HepG2 (cell line): ENCODE data around the gene PTMA. TPM values are rescaled to one million over a fixed set of nuclear protein-coding genes. Genes with fewer than 3 reads are reported as not detected.

Source experiments
- CC2D1A ChIP-seq: sonication (generic); formaldehyde crosslinking; IDR thresholded peaks from 2 replicates; pipeline ENCODE4 v1.8.1; 2023; ENCODE audit warnings: mild to moderate bottlenecking, missing genetic modification reagents
- DNMT3B ChIP-seq: conservative IDR thresholded peaks from 2 replicates; pipeline ENCODE4 v1.6.1; 2016; ENCODE audit warnings: missing biosample characterization, control low read depth
- DZIP1 ChIP-seq: sonication (generic); formaldehyde crosslinking; IDR thresholded peaks from 2 replicates; pipeline ENCODE4 v1.5.0; 2020; ENCODE audit warnings: mild to moderate bottlenecking, missing genetic modification reagents
- ESRRA ChIP-seq: sonication (generic); formaldehyde crosslinking; IDR thresholded peaks from 2 replicates; pipeline ENCODE4 v1.5.1; 2020; ENCODE audit warnings: mild to moderate bottlenecking, low read depth, missing genetic modification reagents
- HHEX ChIP-seq: IDR thresholded peaks from 2 replicates; pipeline ENCODE4 v1.6.1; 2016; ENCODE audit warnings: control low read depth
- HNRNPL ChIP-seq: fragments of 200-400 bp; formaldehyde crosslinking; IDR thresholded peaks from 2 replicates; pipeline ENCODE4 v1.6.1; 2017; ENCODE audit warnings: mild to moderate bottlenecking, low read depth, low read length
- PRPF4 ChIP-seq: fragments of 200-400 bp; formaldehyde crosslinking; IDR thresholded peaks from 2 replicates; pipeline ENCODE4 v1.6.1; 2016; ENCODE audit warnings: low read length, low read depth; ENCODE audit not compliant: poor library complexity, severe bottlenecking
- SPEN ChIP-seq: sonication (generic); formaldehyde crosslinking; IDR thresholded peaks from 2 replicates; pipeline ENCODE4 v1.5.1; 2020; ENCODE audit warnings: low read depth, mild to moderate bottlenecking, missing genetic modification reagents
- TCF12 ChIP-seq, 2 experiments: fragments of 450-650 bp in 1 of 2; sonication (generic) in 1 of 2; formaldehyde crosslinking in 1 of 2; IDR thresholded peaks; 2 replicates each; pipeline versions ENCODE4 v1.6.1 to v1.8.0; 2017 to 2022; ENCODE audit warnings: antibody characterized with exemption in 1 of 2, mild to moderate bottlenecking in 1 of 2, missing genetic modification reagents in 1 of 2, moderate library complexity in 1 of 2
- ZBTB3 ChIP-seq: sonication (generic); formaldehyde crosslinking; IDR thresholded peaks from 2 replicates; pipeline ENCODE4 v1.4.0; 2020; ENCODE audit warnings: low read depth, mild to moderate bottlenecking, moderate library complexity, missing genetic modification reagents, borderline replicate concordance
- ZNF234 ChIP-seq: sonication (generic); formaldehyde crosslinking; conservative IDR thresholded peaks from 2 replicates; pipeline ENCODE4 v1.5.1; 2020; ENCODE audit warnings: mild to moderate bottlenecking, missing genetic modification reagents
- ZNF34 ChIP-seq: sonication (generic); formaldehyde crosslinking; IDR thresholded peaks from 2 replicates; pipeline ENCODE4 v1.4.0; 2020; ENCODE audit warnings: mild to moderate bottlenecking, missing genetic modification reagents, borderline replicate concordance
- ZNF501 ChIP-seq: sonication (generic); formaldehyde crosslinking; IDR thresholded peaks from 2 replicates; pipeline ENCODE4 v1.5.1; 2020; ENCODE audit warnings: mild to moderate bottlenecking, moderate library complexity, missing genetic modification reagents
- ZNF564 ChIP-seq: sonication (generic); formaldehyde crosslinking; IDR thresholded peaks from 2 replicates; pipeline ENCODE4 v1.8.1; 2023; ENCODE audit warnings: mild to moderate bottlenecking, missing genetic modification reagents
- ZNF674 ChIP-seq: sonication (generic); formaldehyde crosslinking; IDR thresholded peaks from 2 replicates; pipeline ENCODE4 v1.5.0; 2020; ENCODE audit warnings: low read depth, mild to moderate bottlenecking, missing genetic modification reagents
- ZNF776 ChIP-seq: sonication (generic); formaldehyde crosslinking; IDR thresholded peaks from 2 replicates; pipeline ENCODE4 v1.4.0; 2020; ENCODE audit warnings: mild to moderate bottlenecking, missing genetic modification reagents
- ZUFSP ChIP-seq: sonication (generic); formaldehyde crosslinking; IDR thresholded peaks from 2 replicates; pipeline ENCODE4 v1.9.0; 2021; ENCODE audit warnings: missing genetic modification reagents, mild to moderate bottlenecking, borderline replicate concordance
- polyA plus RNA-seq, 8 experiments: library from polyadenylated mRNA; depleted of rRNA in 3 of 8; stranded (reverse) in 7 of 8; unstranded in 1 of 8; fragments of >200 nt; fragmentation: Illumina TruSeq in 4 of 8; extraction: Trizol in 4 of 8; gene quantifications; 2 replicates each; pipeline versions ENCODE4 v1.2.1 to v1.2.3, GENCODE V29; 2011 to 2016; ENCODE audit warnings: low read depth in 4 of 8, missing spikeins in 1 of 8, mixed read lengths in 1 of 8; ENCODE audit not compliant: insufficient read depth in 1 of 8
- total RNA-seq, 5 experiments: library from RNA; depleted of rRNA; stranded (reverse); fragments of >200 nt; fragmentation: Illumina TruSeq; extraction: Trizol; gene quantifications; 2 replicates each; pipeline ENCODE4 v1.2.3, GENCODE V29; 2016; ENCODE audit warnings: low read depth in 1 of 5
- TF ChIP-seq, protein P1 (sequence below): IDR thresholded peaks from 2 replicates; pipeline ENCODE4 v1.6.1; 2016; ENCODE audit warnings: missing biosample characterization, missing genetic modification reagents, low read depth
- TF ChIP-seq, protein P2 (sequence below): sonication (generic); formaldehyde crosslinking; IDR thresholded peaks from 2 replicates; pipeline ENCODE4 v1.4.0; 2020; ENCODE audit warnings: missing genetic modification reagents

PTMA gene
- total and polyA plus RNA-seq, 2 of the 13 experiments (the other 11 are each of a cell fraction or from before 2014, with no cell fraction given) = 190 to 1,086 TPM

DNA sequence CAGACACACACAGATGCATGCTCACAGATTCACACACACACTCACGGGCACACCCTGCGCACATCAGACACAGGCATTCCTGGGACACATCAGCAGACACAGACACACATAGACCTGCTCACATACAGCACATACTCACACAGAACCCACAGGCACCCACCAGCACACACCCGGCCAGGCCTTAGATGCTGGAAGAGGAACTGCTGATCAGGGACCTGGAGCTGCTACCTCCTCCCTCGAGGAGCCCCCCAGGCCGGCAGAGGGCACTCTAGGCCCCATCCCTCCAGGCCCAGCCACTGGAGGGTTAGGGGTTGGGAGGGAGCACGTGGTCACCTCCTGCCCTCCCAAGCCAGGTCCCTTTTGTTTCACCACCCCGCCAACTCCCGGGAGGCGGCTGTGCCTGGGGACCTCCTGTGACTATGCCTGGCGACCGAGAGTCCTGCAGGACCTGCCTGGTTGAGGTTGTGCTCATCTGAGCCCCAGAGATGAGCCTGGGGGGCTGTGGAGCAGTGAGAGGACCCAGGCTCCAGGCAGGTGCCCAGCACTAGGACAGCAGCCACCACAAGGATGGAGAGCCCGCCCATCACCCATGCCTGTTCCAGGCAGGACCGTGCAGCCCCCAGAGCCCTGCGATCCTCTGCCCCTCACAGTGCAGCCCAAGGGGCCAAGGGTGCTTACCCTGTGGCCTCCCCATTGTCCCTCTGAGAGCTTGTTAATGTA lies 21.0 kb upstream of the PTMA start (continued):
- TF ChIP-seq ZNF234 (CRISPR knock-in tag) (0 out of 2 replicates have a peak, but pooled peaks have one; percentile 40), ZNF674 (0 out of 2 replicates have a peak, but pooled peaks have one; percentile 60), ZNF776 (0 out of 2 replicates have a peak, but pooled peaks have one; percentile 24), ZBTB3 (CRISPR knock-in tag) (no peak; the same call in 1 of the 2 replicates), PRPF4 (no peak), HNRNPL (peak; percentile 70; the same call in 1 of the 2 replicates), ZNF34 (0 out of 2 replicates have a peak, but pooled peaks have one; percentile 70), DNMT3B (CRISPR knock-in tag) (0 out of 2 replicates have a peak, but pooled peaks have one; percentile 36), CC2D1A (CRISPR knock-in tag) (no peak), ESRRA (CRISPR knock-in tag) (0 out of 2 replicates have a peak, but pooled peaks have one; percentile 25), SPEN (CRISPR knock-in tag) (no peak; the same call in none of the 2 replicates), TCF12 (IDR thresholded peaks at IDR 0.05) (no peak), TCF12 (CRISPR knock-in tag; IDR thresholded peaks at IDR 0.05) (no peak), ZNF501 (peak; percentile 95), ZUFSP (CRISPR knock-in tag) (no peak), HHEX (CRISPR knock-in tag) (no peak), ZNF564 (CRISPR knock-in tag) (no peak), DZIP1 (CRISPR knock-in tag) (no peak)
- TF ChIP-seq, protein P1, sequence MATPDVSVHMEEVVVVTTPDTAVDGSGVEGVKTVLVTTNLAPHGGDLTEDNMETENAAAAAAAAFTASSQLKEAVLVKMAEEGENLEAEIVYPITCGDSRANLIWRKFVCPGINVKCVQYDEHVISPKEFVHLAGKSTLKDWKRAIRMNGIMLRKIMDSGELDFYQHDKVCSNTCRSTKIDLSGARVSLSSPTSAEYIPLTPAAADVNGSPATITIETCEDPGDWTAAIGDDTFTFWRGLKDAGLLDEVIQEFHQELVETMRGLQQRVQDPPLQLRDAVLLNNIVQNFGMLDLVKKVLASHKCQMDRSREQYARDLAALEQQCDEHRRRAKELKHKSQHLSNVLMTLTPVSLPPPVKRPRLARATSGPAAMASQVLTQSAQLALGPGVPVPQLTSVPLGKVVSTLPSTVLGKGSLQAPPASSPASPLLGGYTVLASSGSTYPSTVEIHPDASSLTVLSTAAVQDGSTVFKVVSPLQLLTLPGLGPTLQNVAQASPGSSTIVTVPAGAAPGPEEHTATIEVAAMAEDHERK (CRISPR knock-in tag) = no peak
- TF ChIP-seq, protein P2, sequence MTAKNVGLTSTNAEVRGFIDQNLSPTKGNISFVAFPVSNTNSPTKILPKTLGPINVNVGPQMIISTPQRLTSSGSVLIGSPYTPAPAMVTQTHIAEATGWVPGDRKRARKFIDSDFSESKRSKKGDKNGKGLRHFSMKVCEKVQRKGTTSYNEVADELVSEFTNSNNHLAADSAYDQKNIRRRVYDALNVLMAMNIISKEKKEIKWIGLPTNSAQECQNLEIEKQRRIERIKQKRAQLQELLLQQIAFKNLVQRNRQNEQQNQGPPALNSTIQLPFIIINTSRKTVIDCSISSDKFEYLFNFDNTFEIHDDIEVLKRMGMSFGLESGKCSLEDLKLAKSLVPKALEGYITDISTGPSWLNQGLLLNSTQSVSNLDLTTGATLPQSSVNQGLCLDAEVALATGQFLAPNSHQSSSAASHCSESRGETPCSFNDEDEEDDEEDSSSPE (CRISPR knock-in tag) = peak; percentile 92
